Keratinocyte (primary cell): ENCODE measurements around the gene AIFM3. TPM values are rescaled to one million over a fixed set of nuclear protein-coding genes. Genes with fewer than 3 reads are reported as not detected.

Experiments
- DNase-seq: peaks from one replicate; pipeline ENCODE4 v3.0.0-alpha.2; 2011; ENCODE audit warnings: low read depth, missing footprints, low spot score
- FAIRE-seq: peaks from 2 replicates; lab custom pipeline; 2011; peaks lifted over from hg19 to GRCh38; lab: Jason Lieb, UNC
- H2AFZ ChIP-seq: 2 replicates; pipeline ENCODE4 v1.6.0; 2012; ENCODE audit warnings: low read length, control low read depth, inconsistent platforms; ENCODE audit not compliant: control insufficient read depth
- H3K27ac ChIP-seq: 2 replicates; pipeline ENCODE4 v1.5.1; 2011; ENCODE audit warnings: low read length; ENCODE audit not compliant: control insufficient read depth, insufficient read depth
- H3K27me3 ChIP-seq: 3 replicates; pipeline ENCODE4 v1.6.0; 2011; ENCODE audit warnings: low read length; ENCODE audit not compliant: control insufficient read depth, insufficient read depth; ENCODE audit errors: extremely low read depth
- H3K36me3 ChIP-seq, 2 experiments: 2 replicates in 1 of 2; 3 replicates in 1 of 2; pipeline ENCODE4 v1.5.1; 2011; ENCODE audit warnings: low read length in 2 of 2, mild to moderate bottlenecking in 1 of 2; ENCODE audit not compliant: control insufficient read depth in 2 of 2, insufficient read depth in 2 of 2; ENCODE audit errors: extremely low read depth in 1 of 2
- H3K4me1 ChIP-seq: 3 replicates; pipeline ENCODE4 v1.5.1; 2011; ENCODE audit warnings: low read length; ENCODE audit not compliant: control insufficient read depth, insufficient read depth; ENCODE audit errors: extremely low read depth
- H3K4me2 ChIP-seq: 3 replicates; pipeline ENCODE4 v1.6.0; 2011; ENCODE audit warnings: low read depth, low read length; ENCODE audit not compliant: control insufficient read depth, insufficient read depth; ENCODE audit errors: extremely low read depth
- H3K4me3 ChIP-seq, 3 experiments: fragments of 200-600 bp in 1 of 3; sonication (generic) in 1 of 3; 2 replicates in 2 of 3; 3 replicates in 1 of 3; pipeline ENCODE4 v1.5.1; 2011 to 2016; ENCODE audit warnings: low read length in 3 of 3, mild to moderate bottlenecking in 3 of 3, control low read depth in 2 of 3, inconsistent platforms in 1 of 3, low read depth in 1 of 3, mixed read lengths in 1 of 3, mixed run types in 1 of 3, moderate library complexity in 1 of 3; ENCODE audit not compliant: control insufficient read depth in 2 of 3, insufficient read depth in 2 of 3; ENCODE audit errors: extremely low read depth in 1 of 3
- H3K79me2 ChIP-seq: 2 replicates; pipeline ENCODE4 v1.6.0; 2012; ENCODE audit warnings: low read length; ENCODE audit not compliant: control insufficient read depth, insufficient read depth
- H3K9ac ChIP-seq: 3 replicates; pipeline ENCODE4 v1.6.0; 2011; ENCODE audit warnings: low read length; ENCODE audit not compliant: control insufficient read depth, insufficient read depth; ENCODE audit errors: extremely low read depth
- H3K9me1 ChIP-seq: 3 replicates; pipeline ENCODE4 v1.6.0; 2011; ENCODE audit warnings: low read length; ENCODE audit not compliant: control insufficient read depth, insufficient read depth; ENCODE audit errors: extremely low read depth
- H3K9me3 ChIP-seq: 2 replicates; pipeline ENCODE4 v1.5.1; 2012; ENCODE audit warnings: low read depth, low read length; ENCODE audit not compliant: control insufficient read depth
- H4K20me1 ChIP-seq: 3 replicates; pipeline ENCODE4 v1.6.0; 2011; ENCODE audit warnings: low read length; ENCODE audit not compliant: control insufficient read depth, insufficient read depth; ENCODE audit errors: extremely low read depth
- EZH2 ChIP-seq: IDR thresholded peaks from one replicate; pipeline ENCODE4 v1.6.1; 2012; ENCODE audit warnings: inconsistent platforms, mild to moderate bottlenecking, low read length, moderate library complexity
- dilution Hi-C: fragments of 300-500 bp; cut with MboI; formaldehyde crosslinking; loops from one replicate; pipeline ENCODE4 v1.7.0; 2020; ENCODE audit warnings: low sequenced_read_pairs; ENCODE audit not compliant: extremely low pct_ligation_motif_present
- polyA plus RNA-seq, 5 experiments: library from polyadenylated mRNA; depleted of rRNA in 3 of 5; stranded (reverse) in 3 of 5; stranded (forward) in 1 of 5; unstranded in 1 of 5; fragments of >200 nt; gene quantifications; 1 replicate in 1 of 5; 2 replicates in 3 of 5; 3 replicates in 1 of 5; pipeline versions ENCODE4 v1.2.1 to v1.2.3, GENCODE V29; 2011 to 2012; ENCODE audit warnings: missing spikeins in 2 of 5, low read depth in 1 of 5, low replicate concordance in 1 of 5
- TF ChIP-seq, protein P1 (sequence below), 3 experiments: IDR thresholded peaks in 1 of 3; conservative IDR thresholded peaks in 1 of 3; optimal IDR thresholded peaks in 1 of 3; 2 replicates in 2 of 3; 3 replicates in 1 of 3; pipeline versions ENCODE3 to v1.5.1; 2011; ENCODE audit warnings: low read length in 3 of 3, mild to moderate bottlenecking in 3 of 3, moderate library complexity in 2 of 3, control low read depth in 1 of 3, inconsistent platforms in 1 of 3; ENCODE audit not compliant: insufficient read depth in 2 of 3; ENCODE audit errors: extremely low read depth in 1 of 3

Gene AIFM3
- polyA plus RNA-seq, 1 donor (not counting 4 experiments of a cell fraction or from before 2014, with no cell fraction given), result 0.59 TPM

DNA sequence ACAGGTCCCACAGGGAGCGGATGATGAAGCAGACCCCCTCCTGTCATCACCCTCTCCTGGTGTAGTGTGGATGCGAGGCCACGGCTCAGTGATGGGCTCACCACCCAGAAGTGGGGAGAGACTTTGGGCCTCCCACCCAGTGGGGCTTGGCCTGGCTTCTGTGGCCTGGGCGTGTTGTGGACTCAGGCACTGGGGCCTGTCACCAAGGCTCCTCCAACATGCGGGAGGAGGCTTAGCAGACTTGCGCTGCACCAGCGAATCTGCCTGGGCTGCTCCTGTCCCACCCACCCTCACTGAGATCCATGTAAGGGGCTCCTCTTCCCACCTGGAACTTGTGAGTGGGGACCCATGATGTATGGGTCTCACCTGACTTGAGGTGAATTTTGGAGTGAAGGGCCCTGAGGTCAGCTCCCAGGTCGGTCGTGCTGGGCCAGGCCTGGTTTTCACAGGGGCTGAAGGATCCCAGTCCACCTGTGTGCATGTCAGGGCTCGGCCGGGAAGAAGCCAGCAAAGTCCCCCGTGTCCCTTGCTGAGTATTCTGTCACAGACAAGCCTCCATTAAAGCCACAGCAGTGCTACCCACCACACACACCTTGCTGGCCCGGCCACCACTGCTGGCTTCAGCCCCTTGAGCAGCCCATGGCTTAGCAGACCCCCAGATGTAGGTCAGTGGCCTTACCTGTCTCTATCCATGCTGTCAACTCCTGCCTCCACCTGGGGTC, 30.6 kb downstream of the AIFM3 start:
- no peaks in the 10 kb centered on the region for H3K27me3 ChIP-seq
- H3K4me2 ChIP-seq, result no peak overlapping the region
- H4K20me1 ChIP-seq, result no peaks in the 10 kb centered on the region
- H3K4me3 ChIP-seq, result no peak overlapping the region
- H3K4me1 ChIP-seq, result peaks cover 12% of the 10 kb centered on the region
- FAIRE-seq, result no peak
- no peak overlapping the region for H3K27ac ChIP-seq
- no peak overlapping the region for H2AFZ ChIP-seq
- dilution Hi-C loops, result no loop called here
- no peaks in the 10 kb centered on the region for H3K9me3 ChIP-seq
- peaks cover 18% of the 10 kb centered on the region for H3K79me2 ChIP-seq
- peaks cover 17 to 37% of the 10 kb centered on the region in 2 experiments for H3K36me3 ChIP-seq
- DNase-seq, result no peak
- H3K9ac ChIP-seq, result no peak overlapping the region
- TF ChIP-seq EZH2, result no peak
- TF ChIP-seq, protein P1, sequence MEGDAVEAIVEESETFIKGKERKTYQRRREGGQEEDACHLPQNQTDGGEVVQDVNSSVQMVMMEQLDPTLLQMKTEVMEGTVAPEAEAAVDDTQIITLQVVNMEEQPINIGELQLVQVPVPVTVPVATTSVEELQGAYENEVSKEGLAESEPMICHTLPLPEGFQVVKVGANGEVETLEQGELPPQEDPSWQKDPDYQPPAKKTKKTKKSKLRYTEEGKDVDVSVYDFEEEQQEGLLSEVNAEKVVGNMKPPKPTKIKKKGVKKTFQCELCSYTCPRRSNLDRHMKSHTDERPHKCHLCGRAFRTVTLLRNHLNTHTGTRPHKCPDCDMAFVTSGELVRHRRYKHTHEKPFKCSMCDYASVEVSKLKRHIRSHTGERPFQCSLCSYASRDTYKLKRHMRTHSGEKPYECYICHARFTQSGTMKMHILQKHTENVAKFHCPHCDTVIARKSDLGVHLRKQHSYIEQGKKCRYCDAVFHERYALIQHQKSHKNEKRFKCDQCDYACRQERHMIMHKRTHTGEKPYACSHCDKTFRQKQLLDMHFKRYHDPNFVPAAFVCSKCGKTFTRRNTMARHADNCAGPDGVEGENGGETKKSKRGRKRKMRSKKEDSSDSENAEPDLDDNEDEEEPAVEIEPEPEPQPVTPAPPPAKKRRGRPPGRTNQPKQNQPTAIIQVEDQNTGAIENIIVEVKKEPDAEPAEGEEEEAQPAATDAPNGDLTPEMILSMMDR (optimal IDR thresholded peaks at IDR 0.05 in 1 of 3, IDR thresholded peaks at IDR 0.05 in 1 of 3, conservative IDR thresholded peaks at IDR 0.05 in 1 of 3; ENCODE audit: extremely low read depth in 1 of 3, insufficient read depth in 2 of 3, low read length in 3 of 3), result no peak
- H3K9me1 ChIP-seq, result no peaks in the 10 kb centered on the region

GRCh38 chr22:20998411-20999336, 31.6 kb downstream of the AIFM3 start:
- no peak overlapping the region for H3K27ac ChIP-seq
- H3K4me1 ChIP-seq, result peaks cover 20% of the 10 kb centered on the region
- no peak for TF ChIP-seq EZH2
- TF ChIP-seq, protein P1 (optimal IDR thresholded peaks at IDR 0.05 in 1 of 3, IDR thresholded peaks at IDR 0.05 in 1 of 3, conservative IDR thresholded peaks at IDR 0.05 in 1 of 3; ENCODE audit: extremely low read depth in 1 of 3, insufficient read depth in 2 of 3, low read length in 3 of 3), result no peak
- H3K36me3 ChIP-seq, result peaks cover 17 to 31% of the 10 kb centered on the region in 2 experiments
- H3K9me3 ChIP-seq, result no peaks in the 10 kb centered on the region
- H3K9ac ChIP-seq, result no peak overlapping the region
- H3K4me3 ChIP-seq, result no peak overlapping the region
- no peaks in the 10 kb centered on the region for H4K20me1 ChIP-seq
- DNase-seq, result no peak
- FAIRE-seq, result no peak
- H3K9me1 ChIP-seq, result no peaks in the 10 kb centered on the region
- dilution Hi-C loops, result no loop called here
- no peaks in the 10 kb centered on the region for H3K27me3 ChIP-seq
- peaks cover 26% of the 10 kb centered on the region for H3K79me2 ChIP-seq
- H3K4me2 ChIP-seq, result no peak overlapping the region
- H2AFZ ChIP-seq, result no peak overlapping the region
